Hematopoietic multipotent progenitor cell treated with erythropoietin and hydrocortisone succinate and interleukin-3 and kit ligand, for 17 days (in vitro differentiated cells): ENCODE measurements around the gene KAZN.

ENCODE experiments used
- DNase-seq: peaks from one replicate; pipeline ENCODE4 v3.0.0-alpha.2; 2015; ENCODE audit warnings: low spot score

The KAZN gene

GRCh38 chr1:14934867-14935266 is 336.4 kb downstream of the KAZN start:
- DNase-seq = no peak

GRCh38 chr1:14936815-14937214 is 338.3 kb downstream of the KAZN start:
- no peak for DNase-seq

GRCh38 chr1:14937288-14937949 is 338.9 kb downstream of the KAZN start:
- no peak for DNase-seq

- no peak for DNase-seq
These were observed 341.2 kb downstream of the KAZN start for GRCh38 chr1:14939527-14940284.

GRCh38 chr1:14940285-14940870 is 341.9 kb downstream of the KAZN start:
- DNase-seq = no peak

GRCh38 chr1:14941864-14942263 is 343.4 kb downstream of the KAZN start:
- DNase-seq = no peak

GRCh38 chr1:14944471-14944985 is 346.0 kb downstream of the KAZN start:
- no peak for DNase-seq

- no peak for DNase-seq
These were observed 346.9 kb downstream of the KAZN start for GRCh38 chr1:14945132-14946010.

- no peak for DNase-seq
These were observed 347.5 kb downstream of the KAZN start for GRCh38 chr1:14946011-14946359.

- no peak for DNase-seq
These were observed 348.3 kb downstream of the KAZN start for GRCh38 chr1:14946684-14947238.

GRCh38 chr1:14947421-14947820 is 348.9 kb downstream of the KAZN start:
- no peak for DNase-seq

- no peak for DNase-seq
These were observed 349.7 kb downstream of the KAZN start for GRCh38 chr1:14948112-14948652.

GRCh38 chr1:14949270-14949835 is 350.9 kb downstream of the KAZN start:
- DNase-seq = no peak

GRCh38 chr1:14949836-14950713 is 351.6 kb downstream of the KAZN start:
- no peak for DNase-seq

- DNase-seq = no peak
These were observed 353.3 kb downstream of the KAZN start for GRCh38 chr1:14951766-14952165.

GRCh38 chr1:14952626-14953314 is 354.3 kb downstream of the KAZN start:
- DNase-seq = no peak

- no peak for DNase-seq
These were observed 355.7 kb downstream of the KAZN start for GRCh38 chr1:14954210-14954609.

GRCh38 chr1:14954930-14955329 is 356.4 kb downstream of the KAZN start:
- no peak for DNase-seq

GRCh38 chr1:14955402-14955801 is 356.9 kb downstream of the KAZN start:
- no peak for DNase-seq

- DNase-seq = no peak
These were observed 357.5 kb downstream of the KAZN start for GRCh38 chr1:14955976-14956375.
